Measurements from ENCODE around the gene TMEM115. TPM values are rescaled to one million over a fixed set of nuclear protein-coding genes. Genes with fewer than 3 reads are reported as not detected.

The TMEM115 gene
- total and polyA plus RNA-seq, 9 of the 15 experiments (the other 6 are each of a cell fraction or from before 2014, with no cell fraction given) = 1.6 to 26.9 (median 14.1) TPM

DNA sequence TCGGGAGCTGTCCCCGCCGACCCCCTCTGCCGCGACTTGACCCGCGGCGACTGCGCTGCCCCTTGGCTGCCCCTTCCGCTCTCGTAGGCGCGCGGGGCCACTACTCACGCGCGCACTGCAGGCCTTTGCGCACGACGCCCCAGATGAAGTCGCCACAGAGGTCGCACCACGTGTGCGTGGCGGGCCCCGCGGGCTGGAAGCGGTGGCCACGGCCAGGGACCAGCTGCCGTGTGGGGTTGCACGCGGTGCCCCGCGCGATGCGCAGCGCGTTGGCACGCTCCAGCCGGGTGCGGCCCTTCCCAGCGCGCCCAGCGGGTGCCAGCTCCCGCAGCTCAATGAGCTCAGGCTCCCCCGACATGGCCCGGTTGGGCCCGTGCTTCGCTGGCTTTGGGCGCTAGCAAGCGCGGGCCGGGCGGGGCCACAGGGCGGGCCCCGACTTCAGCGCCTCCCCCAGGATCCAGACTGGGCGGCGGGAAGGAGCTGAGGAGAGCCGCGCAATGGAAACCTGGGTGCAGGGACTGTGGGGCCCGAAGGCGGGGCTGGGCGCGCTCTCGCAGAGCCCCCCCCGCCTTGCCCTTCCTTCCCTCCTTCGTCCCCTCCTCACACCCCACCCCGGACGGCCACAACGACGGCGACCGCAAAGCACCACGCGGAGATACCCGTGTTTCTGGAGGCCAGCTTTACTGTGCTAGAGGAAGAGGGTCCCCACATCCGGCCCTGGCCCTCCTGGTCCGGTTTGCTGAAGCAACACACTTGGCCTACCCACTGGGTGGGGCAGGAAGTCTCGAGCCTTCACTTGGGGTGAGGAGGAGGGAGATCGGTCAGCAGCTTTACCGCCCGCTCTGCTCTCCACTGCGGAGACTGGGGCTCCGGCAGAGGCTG lies 18.6 kb downstream of the TMEM115 start, which contains the start of gene RASSF1 (continued):
- TF ChIP-seq, protein P1, sequence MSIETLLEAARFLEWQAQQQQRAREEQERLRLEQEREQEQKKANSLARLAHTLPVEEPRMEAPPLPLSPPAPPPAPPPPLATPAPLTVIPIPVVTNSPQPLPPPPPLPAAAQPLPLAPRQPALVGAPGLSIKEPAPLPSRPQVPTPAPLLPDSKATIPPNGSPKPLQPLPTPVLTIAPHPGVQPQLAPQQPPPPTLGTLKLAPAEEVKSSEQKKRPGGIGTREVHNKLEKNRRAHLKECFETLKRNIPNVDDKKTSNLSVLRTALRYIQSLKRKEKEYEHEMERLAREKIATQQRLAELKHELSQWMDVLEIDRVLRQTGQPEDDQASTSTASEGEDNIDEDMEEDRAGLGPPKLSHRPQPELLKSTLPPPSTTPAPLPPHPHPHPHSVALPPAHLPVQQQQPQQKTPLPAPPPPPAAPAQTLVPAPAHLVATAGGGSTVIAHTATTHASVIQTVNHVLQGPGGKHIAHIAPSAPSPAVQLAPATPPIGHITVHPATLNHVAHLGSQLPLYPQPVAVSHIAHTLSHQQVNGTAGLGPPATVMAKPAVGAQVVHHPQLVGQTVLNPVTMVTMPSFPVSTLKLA (conservative IDR thresholded peaks at IDR 0.05) = peak; percentile 47 to 68; a peak in 2 of 4 replicates
- TF ChIP-seq HNRNPL (IDR thresholded peaks at IDR 0.05; ENCODE audit: low read depth, low read length) (0 out of 2 replicates have a peak, but pooled peaks have one; percentile 22), SUPT5H (IDR thresholded peaks at IDR 0.05) (0 out of 2 replicates have a peak, but pooled peaks have one; percentile 42), ZFX (CRISPR knock-in tag; IDR thresholded peaks at IDR 0.05) (peak; percentile 88), HOXB6 (CRISPR knock-in tag; IDR thresholded peaks at IDR 0.05; ENCODE audit: borderline replicate concordance) (no peak), RBM15 (IDR thresholded peaks at IDR 0.05; ENCODE audit: insufficient read depth, low read length) (no peak), ZKSCAN1 (IDR thresholded peaks at IDR 0.05; ENCODE audit: low read depth, low read length) (no peak), RBM25 (IDR thresholded peaks at IDR 0.05; ENCODE audit: low read depth, low read length, severe bottlenecking) (no peak), ARNT (IDR thresholded peaks at IDR 0.05) (no peak), CAMTA2 (CRISPR knock-in tag; conservative IDR thresholded peaks at IDR 0.05) (no peak), RFX5 (IDR thresholded peaks at IDR 0.05; ENCODE audit: low read depth, low read length) (no peak), NCOR1 (IDR thresholded peaks at IDR 0.05) (no peak), EZH2 (IDR thresholded peaks at IDR 0.05; ENCODE audit: borderline replicate concordance, low read depth, low read length) (no peak)
- TF ChIP-seq, protein P2, sequence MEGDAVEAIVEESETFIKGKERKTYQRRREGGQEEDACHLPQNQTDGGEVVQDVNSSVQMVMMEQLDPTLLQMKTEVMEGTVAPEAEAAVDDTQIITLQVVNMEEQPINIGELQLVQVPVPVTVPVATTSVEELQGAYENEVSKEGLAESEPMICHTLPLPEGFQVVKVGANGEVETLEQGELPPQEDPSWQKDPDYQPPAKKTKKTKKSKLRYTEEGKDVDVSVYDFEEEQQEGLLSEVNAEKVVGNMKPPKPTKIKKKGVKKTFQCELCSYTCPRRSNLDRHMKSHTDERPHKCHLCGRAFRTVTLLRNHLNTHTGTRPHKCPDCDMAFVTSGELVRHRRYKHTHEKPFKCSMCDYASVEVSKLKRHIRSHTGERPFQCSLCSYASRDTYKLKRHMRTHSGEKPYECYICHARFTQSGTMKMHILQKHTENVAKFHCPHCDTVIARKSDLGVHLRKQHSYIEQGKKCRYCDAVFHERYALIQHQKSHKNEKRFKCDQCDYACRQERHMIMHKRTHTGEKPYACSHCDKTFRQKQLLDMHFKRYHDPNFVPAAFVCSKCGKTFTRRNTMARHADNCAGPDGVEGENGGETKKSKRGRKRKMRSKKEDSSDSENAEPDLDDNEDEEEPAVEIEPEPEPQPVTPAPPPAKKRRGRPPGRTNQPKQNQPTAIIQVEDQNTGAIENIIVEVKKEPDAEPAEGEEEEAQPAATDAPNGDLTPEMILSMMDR (IDR thresholded peaks at IDR 0.05 in 2 of 3, conservative IDR thresholded peaks at IDR 0.05 in 1 of 3; ENCODE audit: insufficient read depth in 2 of 3, low read depth in 1 of 3, low read length in 3 of 3) = no peak
- TF ChIP-seq, protein P3, sequence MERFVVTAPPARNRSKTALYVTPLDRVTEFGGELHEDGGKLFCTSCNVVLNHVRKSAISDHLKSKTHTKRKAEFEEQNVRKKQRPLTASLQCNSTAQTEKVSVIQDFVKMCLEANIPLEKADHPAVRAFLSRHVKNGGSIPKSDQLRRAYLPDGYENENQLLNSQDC (CRISPR knock-in tag; IDR thresholded peaks at IDR 0.05) = no peak
- TF ChIP-seq, protein P4, sequence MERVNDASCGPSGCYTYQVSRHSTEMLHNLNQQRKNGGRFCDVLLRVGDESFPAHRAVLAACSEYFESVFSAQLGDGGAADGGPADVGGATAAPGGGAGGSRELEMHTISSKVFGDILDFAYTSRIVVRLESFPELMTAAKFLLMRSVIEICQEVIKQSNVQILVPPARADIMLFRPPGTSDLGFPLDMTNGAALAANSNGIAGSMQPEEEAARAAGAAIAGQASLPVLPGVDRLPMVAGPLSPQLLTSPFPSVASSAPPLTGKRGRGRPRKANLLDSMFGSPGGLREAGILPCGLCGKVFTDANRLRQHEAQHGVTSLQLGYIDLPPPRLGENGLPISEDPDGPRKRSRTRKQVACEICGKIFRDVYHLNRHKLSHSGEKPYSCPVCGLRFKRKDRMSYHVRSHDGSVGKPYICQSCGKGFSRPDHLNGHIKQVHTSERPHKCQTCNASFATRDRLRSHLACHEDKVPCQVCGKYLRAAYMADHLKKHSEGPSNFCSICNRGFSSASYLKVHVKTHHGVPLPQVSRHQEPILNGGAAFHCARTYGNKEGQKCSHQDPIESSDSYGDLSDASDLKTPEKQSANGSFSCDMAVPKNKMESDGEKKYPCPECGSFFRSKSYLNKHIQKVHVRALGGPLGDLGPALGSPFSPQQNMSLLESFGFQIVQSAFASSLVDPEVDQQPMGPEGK (CRISPR knock-in tag; IDR thresholded peaks at IDR 0.05; ENCODE audit: borderline replicate concordance) = no peak
